Posterior cingulate gyrus (tissue), 11 donors: ENCODE data around the gene SPRYD7.
"Not testable (repeated sequence)": the region's sequence is repeated elsewhere in the genome, so short reads cannot be mapped to it uniquely, and the experiment has no call there.

Experiments used
- DNase-seq, 10 donors: peaks; one replicate each; pipeline versions ENCODE4 v3.0.0 to v3.0.0-alpha.2; 2020 to 2021; ENCODE audit warnings: mixed read lengths in 3 of 10
- intact Hi-C: fragments of 100-400 bp; cut with DNase I; formaldehyde crosslinking; loops from one replicate; pipeline ENCODE4 v1.15.1; 2023

Gene SPRYD7, protein sequence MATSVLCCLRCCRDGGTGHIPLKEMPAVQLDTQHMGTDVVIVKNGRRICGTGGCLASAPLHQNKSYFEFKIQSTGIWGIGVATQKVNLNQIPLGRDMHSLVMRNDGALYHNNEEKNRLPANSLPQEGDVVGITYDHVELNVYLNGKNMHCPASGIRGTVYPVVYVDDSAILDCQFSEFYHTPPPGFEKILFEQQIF

DNA sequence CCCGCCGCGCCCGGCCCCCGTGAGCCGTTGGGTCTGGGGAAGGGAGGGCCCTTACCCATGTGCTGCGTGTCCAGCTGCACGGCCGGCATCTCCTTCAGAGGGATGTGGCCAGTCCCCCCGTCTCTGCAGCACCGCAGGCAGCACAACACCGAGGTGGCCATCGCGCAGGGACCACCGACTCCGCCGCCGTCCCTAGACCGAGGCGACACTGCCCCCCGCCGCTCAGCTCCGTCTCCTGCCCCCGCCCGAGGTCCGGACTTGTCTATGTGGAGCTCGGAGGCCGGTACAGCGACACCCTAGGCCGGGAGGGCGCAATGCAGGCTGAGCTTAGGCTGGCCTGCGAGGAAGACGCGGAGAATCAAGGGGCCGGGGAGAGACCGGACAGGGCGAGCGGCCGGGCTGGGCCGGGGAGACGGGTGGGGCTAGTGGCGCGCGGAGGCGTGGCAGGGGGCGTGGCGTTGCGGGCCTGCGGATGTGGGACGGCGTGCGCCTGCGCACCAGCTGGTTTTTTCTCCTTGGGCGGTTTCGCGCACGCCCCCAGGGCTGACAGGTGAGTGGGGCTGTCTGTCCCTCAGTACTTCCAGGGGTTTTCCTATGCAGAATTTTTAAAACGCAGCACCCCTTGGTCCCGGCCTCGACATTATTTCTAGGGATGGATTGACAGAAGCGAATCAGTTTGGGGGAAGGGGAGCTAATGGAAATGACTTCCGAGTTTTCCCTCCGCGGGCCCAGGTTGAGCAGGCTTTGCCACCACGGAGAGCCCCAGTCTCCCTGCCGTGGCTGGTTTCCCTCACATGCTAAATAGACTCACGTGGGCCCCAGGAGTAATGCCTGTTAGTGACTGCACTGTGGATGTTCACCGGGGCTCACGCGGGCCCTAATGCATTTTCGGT is at the start of gene SPRYD7:
Gene SPRYD7, minus strand, starts transcription at position 266 of the 893 bp plus-strand sequence. Its CDS starts 105 bp downstream, at position 161.
- peak; percentile 95 to 100 (median 98) for DNase-seq
- intact Hi-C loops = loop anchor here (5.0 kb wide), 3 partner anchors 61 to 146 kb away; partner anchors contain the start of genes KPNA3 and TRIM13

DNA sequence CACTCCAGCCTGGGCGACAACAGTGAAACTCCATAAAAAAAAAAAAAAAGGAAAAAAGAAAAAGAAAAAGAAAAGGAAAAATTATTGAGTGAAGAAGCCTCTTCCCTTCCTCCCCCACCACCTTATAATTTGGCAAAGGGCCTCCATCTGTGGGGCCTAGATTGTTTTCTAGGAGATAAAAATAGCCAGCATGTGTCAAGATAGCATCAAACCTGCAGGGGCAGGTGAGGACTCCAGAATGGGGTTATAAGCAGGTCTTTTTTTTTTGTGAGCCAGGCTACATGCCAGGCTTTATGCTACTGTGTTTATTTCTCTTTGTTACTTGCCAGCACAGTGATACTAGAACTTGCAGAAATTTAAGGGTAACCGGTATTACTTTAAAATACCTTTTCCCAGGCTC is 49.0 kb upstream of the SPRYD7 start:
- intact Hi-C loops = no loop called here
- no peak for DNase-seq

DNA sequence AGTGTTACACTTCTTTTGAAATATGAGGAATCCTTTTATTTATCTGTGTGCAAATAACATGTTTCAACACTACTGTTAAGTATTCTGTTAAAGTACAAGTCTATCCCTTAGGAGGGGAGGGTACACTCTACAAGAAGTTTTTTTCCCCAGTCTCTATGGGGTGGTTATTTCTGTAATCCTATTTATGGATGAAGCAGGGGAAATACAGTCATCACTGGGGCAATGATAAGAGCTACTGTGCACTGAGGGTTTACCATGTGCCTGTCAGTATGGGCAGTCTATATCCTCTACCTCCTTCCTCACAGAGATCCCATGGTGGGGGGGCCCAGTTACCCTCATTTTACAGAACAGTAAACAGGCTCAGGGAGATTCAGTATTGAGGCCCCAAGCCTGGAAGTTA is 44.1 kb upstream of the SPRYD7 start:
- no peak for DNase-seq
- intact Hi-C loops = no loop called here

DNA sequence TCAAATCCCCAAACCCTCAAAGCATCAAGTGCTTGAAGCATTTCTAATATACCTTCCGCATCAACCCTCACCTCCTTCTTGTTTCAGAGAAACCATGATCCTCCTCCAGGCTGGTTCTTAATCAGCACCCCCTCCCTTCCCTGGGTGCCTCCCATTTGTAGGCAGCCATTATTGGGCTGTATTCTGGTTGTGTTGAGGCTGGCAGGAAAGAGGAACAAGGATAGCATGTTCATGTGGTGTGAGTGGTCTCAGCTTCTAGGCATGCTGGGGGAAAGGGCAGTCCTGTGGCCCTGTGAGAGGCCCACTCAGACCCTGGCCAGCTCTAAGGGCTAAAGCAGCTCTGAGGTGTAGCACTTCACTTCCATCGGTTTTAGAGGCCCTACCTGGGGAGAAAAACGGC is 41.9 kb upstream of the SPRYD7 start:
- intact Hi-C loops = loop anchor here (2.0 to 10.0 kb wide), 4 partner anchors 555 to 1087 kb away; no protein-coding TSS in a partner anchor
- no peak for DNase-seq

DNA sequence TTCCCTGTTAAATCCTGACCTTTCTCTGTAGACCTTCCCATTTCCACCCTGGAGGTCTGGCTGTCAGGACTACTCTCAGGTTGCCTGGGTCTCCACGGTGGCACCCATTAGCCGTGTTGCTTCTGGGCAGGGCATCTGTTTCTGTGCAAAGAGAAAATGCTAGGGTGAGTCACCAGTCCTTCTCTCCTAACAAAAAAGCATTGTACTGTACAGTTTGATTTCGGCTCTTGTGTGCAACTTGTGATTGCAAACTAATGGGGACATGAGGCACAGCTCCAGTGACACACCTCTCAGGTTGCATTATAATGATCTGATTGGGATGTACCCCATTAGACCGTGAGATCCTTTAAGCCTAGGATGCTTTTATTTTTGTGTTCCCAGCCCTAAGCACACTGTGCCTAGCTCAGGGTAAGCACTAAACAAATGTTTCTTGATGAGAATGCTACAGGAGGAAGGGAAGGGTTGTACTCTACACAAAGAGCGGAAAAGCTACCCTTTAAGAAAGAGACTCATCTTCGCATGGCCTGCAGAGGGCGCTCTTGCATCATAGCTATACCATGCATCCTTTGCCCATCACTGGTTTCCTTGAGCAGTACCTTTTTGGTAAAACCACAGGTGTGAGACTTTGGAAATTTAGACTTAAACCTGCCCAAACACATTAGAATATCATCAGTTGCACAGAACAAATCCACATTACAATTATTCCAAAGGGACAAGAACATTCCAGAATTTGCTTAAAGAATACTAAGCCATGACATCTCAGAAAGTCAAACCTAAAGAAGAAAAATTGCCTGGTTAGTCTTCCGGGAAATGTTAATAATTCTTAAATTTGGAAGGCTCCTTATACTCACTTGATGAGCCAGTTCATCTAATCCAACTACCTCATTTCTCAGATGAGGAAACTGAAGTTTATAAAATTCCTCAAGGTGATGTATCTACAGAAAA is 40.4 kb upstream of the SPRYD7 start:
- peak; percentile 14 to 95 (median 74) for DNase-seq
- intact Hi-C loops = loop anchor here (2.0 to 10.0 kb wide), 4 partner anchors 556 to 1088 kb away; no protein-coding TSS in a partner anchor

DNA sequence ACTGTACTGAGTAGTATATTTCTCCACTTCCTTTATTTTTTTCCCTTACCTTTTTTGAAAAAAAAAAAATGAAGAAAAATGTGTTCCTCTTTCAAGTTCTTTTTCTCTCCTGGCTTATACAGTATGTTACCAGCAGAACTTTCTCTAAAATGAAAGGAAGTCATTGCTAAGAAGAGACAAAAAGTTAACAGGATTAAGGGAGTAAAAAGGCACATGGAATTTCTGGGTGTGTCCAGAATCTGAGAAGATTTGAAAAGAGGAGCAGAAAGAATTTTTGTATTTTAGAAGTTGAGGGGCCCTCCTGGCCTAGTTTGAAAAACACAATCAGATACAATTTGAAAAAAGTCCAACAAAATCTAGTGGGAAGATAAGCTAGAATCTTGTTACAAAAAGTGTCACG is 39.7 kb upstream of the SPRYD7 start:
- no peak for DNase-seq
- intact Hi-C loops = loop anchor here (2.0 to 10.0 kb wide), 4 partner anchors 557 to 1089 kb away; no protein-coding TSS in a partner anchor

DNA sequence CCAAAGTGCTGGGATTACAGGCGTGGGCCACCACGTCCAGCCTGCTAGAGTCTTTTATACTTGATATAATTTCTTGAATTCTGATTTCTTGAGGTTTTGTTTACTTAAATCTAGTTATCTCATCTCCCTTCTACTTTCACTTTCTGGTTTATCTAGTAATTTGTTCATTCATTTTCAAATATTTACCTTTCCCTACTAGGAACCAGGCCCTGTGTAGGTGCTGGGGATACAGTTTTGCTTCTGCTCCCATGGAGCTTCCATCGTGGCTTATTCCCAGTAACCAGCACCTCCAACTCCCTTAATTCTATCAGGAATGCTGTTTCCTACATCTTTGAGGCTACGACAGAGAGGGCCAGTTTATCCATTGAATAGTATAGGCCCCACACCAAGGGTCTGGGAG is 36.6 kb upstream of the SPRYD7 start:
- intact Hi-C loops = loop anchor here (10.0 kb wide), 2 partner anchors 832 to 1092 kb away; no protein-coding TSS in a partner anchor
- DNase-seq = no peak

DNA sequence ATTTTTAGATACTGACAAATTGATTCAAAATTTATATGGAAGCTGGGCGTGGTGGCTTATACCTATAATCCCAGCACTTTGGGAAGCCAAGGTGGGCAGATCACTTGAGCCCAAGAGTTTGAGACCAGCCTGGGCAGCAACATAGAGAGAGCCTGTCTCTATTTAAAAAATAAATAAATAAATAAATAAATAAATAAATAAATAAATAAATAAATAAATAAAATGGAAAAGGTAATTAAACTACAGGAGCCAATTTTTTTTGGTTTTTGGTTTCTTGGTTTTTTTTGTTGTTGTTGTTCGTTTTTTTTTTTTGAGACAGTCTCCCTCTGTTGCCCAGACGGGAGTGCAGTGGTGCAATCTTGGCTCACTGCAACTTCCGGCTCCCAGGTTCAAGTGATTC is 31.3 kb upstream of the SPRYD7 start:
- intact Hi-C loops = no loop called here
- DNase-seq = no peak

DNA sequence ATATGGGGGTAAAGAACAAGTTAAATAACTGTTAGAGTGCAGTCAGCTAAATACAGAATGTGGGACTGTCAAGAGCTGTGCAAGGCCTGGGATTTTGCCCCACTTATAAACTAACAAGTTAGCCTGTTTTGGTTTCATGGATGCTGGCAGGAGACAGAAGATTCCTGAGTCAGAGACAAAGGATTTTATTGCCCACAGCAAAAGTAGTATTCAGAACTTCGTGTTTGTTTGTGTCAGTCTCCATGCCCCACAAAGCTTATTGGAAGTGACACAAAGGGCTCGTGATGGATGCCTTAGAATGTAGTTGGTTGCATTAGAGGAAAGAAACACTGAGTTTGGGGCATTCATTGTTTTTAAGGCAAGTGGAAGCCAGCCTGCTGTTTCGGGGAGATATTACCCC is 22.2 kb upstream of the SPRYD7 start:
- intact Hi-C loops = no loop called here
- DNase-seq = no peak

DNA sequence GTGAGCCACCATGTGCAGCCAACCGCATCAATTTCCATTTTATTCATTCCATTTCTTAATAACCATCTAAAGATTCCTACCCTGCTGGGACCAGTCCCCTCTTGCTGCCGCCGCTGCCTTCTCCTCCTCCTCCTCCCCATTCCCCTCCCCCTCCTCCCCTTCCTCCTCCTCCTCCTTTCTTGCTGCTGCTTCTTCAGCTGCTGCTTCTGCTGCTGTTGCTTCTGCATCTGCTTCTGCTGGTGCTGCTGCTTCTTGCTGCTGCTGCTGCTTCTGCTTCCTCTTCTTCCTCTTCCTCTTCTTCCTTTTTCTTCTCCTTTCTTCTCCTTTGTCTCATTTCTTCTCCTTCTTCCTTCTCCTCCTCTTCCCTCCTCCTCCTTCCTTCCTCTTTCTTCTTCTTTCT is 20.0 kb upstream of the SPRYD7 start:
- intact Hi-C loops = no loop called here
- no peak for DNase-seq

DNA sequence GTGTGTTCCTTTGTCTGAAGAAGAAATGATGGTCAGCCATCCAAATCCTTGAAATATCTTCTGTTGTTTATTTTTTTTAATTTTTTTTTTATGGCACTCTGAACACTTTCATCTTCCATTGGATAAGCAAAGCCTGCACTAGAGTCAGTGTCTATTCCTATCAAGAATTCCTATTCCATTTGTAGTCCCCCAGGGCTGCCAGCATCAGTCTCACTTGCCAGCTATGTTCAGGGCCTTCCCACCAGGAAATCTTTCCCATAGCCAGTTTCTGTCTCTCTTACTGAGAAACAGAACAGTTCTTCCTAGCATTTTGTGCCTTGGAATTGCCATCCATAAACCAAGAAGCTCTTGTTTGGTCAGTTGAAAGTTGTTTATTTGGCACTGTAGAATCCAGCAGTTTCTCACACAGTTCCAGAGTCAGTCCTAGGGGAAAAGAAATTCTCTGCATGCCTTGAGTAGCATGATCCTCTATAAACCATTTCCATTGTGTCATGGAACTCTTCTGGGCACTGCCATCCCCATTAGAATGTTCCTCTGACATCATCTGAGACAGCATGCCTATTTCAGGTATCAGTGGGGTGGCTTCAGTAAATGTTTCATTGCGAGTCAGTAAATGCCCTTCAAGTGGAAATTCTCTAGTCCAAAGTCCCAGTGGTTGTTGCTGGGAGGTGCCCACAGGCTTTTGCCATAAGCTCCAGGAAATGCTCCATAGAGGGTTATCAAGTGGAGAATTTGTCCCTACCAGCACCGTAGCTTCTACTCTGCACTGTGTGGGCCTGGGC is 18.7 kb upstream of the SPRYD7 start:
- no peak for DNase-seq

DNA sequence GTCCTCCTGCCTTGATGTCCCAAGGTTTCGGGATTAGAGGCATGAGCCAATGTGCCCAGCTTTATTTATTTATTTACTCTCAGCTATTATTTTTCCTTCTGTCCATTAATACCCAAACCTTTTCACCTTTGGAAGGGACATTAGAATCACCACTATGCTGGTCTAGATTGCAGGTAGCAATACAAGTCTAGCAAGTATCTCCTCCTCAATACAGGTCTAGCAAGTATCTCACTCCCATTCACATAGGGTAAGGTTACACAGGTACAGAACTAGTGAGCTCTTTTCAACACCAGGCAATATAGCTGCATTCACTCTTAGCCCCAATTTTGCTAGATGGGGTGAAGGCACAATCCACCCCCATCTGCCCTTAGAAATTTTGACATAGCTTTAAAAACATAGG is 17.4 kb upstream of the SPRYD7 start:
- no peak for DNase-seq
- intact Hi-C loops = no loop called here

More for the DNA sequence above, 18.7 kb upstream of the SPRYD7 start:
- intact Hi-C loops = no loop called here

DNA sequence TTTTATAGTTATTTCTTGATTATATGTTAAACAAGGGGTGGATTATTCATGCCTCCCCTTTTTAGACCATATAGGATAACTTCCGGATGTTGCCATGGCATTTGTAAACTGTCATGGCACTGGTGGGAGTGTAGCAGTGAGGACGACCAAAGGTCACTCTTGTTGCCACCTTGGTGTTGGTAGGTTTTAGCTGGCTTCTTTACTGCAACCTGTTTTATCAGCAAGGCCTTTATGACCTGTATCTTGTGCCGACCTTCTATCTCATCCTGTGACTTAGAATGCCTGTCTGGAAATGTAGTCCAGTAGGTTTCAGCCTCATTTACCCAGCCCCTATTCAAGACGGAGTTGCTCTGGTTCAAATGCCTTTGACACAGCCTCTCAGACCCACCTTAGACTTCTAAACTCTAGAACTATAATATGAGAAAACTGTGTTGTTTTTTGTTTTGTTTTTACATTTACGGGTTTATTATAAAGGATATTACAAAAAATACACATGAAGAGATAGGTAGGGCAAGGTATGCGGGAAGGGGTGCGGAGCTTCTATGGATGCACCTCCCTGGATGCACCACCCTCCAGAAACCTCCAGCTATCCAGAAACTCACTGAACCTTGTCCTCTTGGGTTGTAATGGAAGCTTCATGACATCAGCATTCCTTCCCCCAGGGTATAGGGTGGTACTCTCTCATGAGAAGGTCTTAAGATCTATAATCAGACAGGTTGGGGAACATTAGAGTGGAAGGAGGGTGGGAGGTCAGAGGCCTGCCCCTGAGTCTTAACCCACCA is 15.8 kb upstream of the SPRYD7 start:
- intact Hi-C loops = no loop called here
- no peak for DNase-seq

DNA sequence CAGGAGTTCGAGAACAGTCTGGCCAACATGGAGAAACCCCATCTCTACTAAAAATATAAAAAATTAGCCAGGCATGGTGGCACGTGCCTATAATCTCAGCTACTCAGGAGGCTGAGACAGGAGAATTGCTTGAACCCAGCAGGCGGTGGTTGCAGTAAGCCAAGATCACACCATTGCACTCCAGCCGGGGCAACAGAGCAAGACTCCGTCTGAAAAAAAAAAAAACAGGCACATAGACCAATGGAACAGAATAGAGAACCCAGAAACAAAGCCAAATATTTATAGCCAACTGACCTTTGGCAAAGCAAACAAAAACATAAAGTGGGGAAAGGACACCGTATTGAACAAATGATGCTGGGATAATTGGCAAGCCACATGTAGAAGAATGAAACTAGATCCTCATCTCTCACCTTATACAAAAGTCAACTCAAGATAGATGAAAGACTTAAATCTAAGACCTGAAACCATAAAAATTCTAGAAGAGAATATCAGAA is 12.7 kb upstream of the SPRYD7 start:
- DNase-seq, intact Hi-C loops: not testable (repeated sequence)

DNA sequence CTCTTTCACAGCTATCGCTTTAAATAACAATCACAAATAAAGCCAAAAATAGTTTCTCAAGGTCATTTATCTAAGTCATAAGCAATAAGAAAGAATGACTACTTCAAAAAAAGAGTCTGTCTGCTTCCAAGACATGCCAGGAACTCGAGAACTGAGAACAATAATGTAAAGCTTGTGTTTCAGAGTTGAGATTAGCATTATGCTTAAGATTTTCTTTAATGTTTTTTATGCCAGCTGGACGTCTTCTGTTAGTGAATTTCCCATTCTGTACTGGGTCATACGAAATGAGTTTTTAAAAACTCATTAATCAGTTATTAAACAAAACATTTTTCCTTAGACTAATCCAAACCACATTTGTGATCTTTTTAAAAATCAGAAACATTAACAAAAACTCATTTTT is 3.2 kb upstream of the SPRYD7 start:
- intact Hi-C loops = loop anchor here (5.0 kb wide), 3 partner anchors 58 to 147 kb away; partner anchors contain the start of genes KPNA3 and TRIM13
- no peak for DNase-seq

DNA sequence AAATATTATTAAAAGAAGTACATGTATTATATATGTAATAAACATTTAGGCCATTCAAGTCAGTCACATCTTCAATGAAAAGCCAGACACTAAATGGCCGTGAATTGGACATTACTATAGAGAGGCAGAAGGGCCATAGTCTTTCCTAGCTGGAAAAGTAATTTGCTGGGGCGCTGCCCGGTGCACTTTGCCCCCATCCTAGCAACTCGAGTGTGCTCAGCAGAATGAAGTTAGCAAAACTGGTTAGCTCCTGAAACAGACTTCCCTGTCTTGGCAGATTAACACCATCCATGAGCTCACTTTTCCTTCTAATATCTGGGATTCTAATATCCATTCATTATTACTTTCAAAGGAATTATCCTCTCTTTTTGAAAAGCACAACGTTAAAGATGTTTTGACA is 2.8 kb upstream of the SPRYD7 start:
- intact Hi-C loops = loop anchor here (5.0 kb wide), 3 partner anchors 58 to 147 kb away; partner anchors contain the start of genes KPNA3 and TRIM13
- DNase-seq = no peak

DNA sequence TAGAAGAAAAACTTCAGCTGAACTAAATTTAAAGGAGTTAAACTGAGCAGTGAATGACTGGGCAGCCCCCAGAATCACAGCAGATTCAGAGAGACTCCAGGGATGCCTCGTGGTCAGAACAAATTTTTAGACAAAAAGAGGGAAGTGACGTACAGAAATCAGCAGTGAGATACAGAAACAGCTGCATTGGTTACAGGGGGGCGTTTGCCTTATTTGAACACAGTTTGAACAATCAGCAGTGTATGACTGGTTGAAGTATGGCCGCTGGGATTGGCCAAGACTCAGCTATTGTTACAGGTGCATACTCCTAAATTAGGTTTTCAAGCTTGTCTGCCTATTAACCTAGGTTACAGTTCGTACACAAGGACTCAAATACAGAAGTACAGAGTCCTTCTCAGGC is 2.2 kb upstream of the SPRYD7 start:
- intact Hi-C loops = loop anchor here (5.0 kb wide), 3 partner anchors 59 to 146 kb away; partner anchors contain the start of genes KPNA3 and TRIM13
- DNase-seq = no peak

DNA sequence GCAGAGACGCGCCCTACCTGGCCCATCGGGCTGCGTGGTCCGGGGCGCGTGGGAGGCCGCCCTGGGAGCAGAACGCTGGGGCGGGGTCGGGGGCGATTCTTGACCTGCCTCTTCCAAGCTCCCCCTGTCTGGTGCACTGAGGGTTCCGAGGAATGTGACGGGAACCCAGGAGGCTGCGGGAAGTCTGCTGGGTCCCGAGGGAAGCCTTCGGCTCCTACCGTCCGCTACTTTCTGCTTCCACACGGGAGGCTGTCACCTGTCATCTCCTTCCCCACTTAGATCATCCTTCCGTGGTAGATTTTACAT is 781 bp upstream of the SPRYD7 start:
- intact Hi-C loops = loop anchor here (5.0 kb wide), 3 partner anchors 60 to 145 kb away; partner anchors contain the start of genes KPNA3 and TRIM13
- DNase-seq = peak in 1 of 10 donors; percentile 28
